GM23338 (cell line): Measurements from ENCODE around the gene GRID2IP. TPM values are rescaled to one million over a fixed set of nuclear protein-coding genes. Genes with fewer than 3 reads are reported as not detected.

ENCODE experiments used
- ATAC-seq: fragments of 200-7000 bp; cut with Tn5 transposase; 3 replicates; pipeline ENCODE4 v1.9.1; 2020
- DNase-seq: peaks from one replicate; pipeline ENCODE4 v3.0.0-alpha.2; 2015; ENCODE audit warnings: low spot score
- H2AFZ ChIP-seq: fragments of 200-600 bp; sonication (generic); 2 replicates; pipeline ENCODE4 v1.8.0; 2016; ENCODE audit warnings: antibody characterized with exemption, mild to moderate bottlenecking, moderate library complexity
- H3F3A ChIP-seq: fragments of 200-600 bp; sonication (generic); replicated peaks from 2 replicates; pipeline ENCODE4 v1.8.0; 2017; ENCODE audit warnings: antibody characterized with exemption, mixed run types, low read depth
- H3K27ac ChIP-seq: fragments of 200-600 bp; sonication (generic); 2 replicates; pipeline ENCODE4 v1.6.1; 2016; ENCODE audit warnings: low read depth
- H3K27me3 ChIP-seq: fragments of 200-600 bp; sonication (generic); 2 replicates; pipeline ENCODE4 v1.8.0; 2016; ENCODE audit warnings: mild to moderate bottlenecking, mixed run types, moderate library complexity; ENCODE audit not compliant: insufficient read depth
- H3K36me3 ChIP-seq: fragments of 200-600 bp; sonication (generic); 2 replicates; pipeline ENCODE4 v1.8.0; 2016; ENCODE audit warnings: mild to moderate bottlenecking; ENCODE audit not compliant: insufficient read depth
- H3K4me1 ChIP-seq: fragments of 200-600 bp; sonication (generic); 2 replicates; pipeline ENCODE4 v1.8.0; 2016; ENCODE audit warnings: mild to moderate bottlenecking, moderate library complexity; ENCODE audit not compliant: insufficient read depth
- H3K4me2 ChIP-seq: fragments of 200-600 bp; sonication (generic); 2 replicates; pipeline ENCODE4 v1.7.1; 2017; ENCODE audit warnings: mixed run types
- H3K4me3 ChIP-seq: fragments of 200-600 bp; sonication (generic); 2 replicates; pipeline ENCODE4 v1.6.1; 2016; ENCODE audit warnings: mixed run types
- H3K79me2 ChIP-seq: fragments of 200-600 bp; sonication (generic); replicated peaks from 2 replicates; pipeline ENCODE4 v1.8.0; 2017; ENCODE audit warnings: mild to moderate bottlenecking; ENCODE audit not compliant: insufficient read depth
- H3K9me2 ChIP-seq: fragments of 200-600 bp; sonication (generic); 2 replicates; pipeline ENCODE4 v1.8.0; 2017; ENCODE audit not compliant: insufficient read depth
- H4K20me1 ChIP-seq: fragments of 200-600 bp; sonication (generic); replicated peaks from 2 replicates; pipeline ENCODE4 v1.8.0; 2017; ENCODE audit warnings: mild to moderate bottlenecking; ENCODE audit not compliant: insufficient read depth
- H3K27ac Mint-ChIP-seq: 2 replicates; pipeline ENCODE4 v1.8.0; 2020; ENCODE audit warnings: inconsistent platforms, mild to moderate bottlenecking, moderate library complexity, mixed read lengths
- H3K27me3 Mint-ChIP-seq: 3 replicates; pipeline ENCODE4 v1.8.0; 2022; ENCODE audit warnings: low read depth, mild to moderate bottlenecking, moderate library complexity, mixed read lengths, inconsistent platforms; ENCODE audit not compliant: insufficient read depth, poor library complexity
- H3K36me3 Mint-ChIP-seq: 3 replicates; pipeline ENCODE4 v1.8.0; 2021; ENCODE audit warnings: low read depth, mild to moderate bottlenecking, inconsistent platforms, moderate library complexity, mixed read lengths
- H3K4me1 Mint-ChIP-seq: 3 replicates; pipeline ENCODE4 v1.8.0; 2020; ENCODE audit warnings: mild to moderate bottlenecking, inconsistent platforms, mixed read lengths
- H3K4me3 Mint-ChIP-seq: 3 replicates; pipeline ENCODE4 v1.8.0; 2021; ENCODE audit warnings: moderate library complexity, mild to moderate bottlenecking, inconsistent platforms, mixed read lengths
- H3K9me3 Mint-ChIP-seq: 3 replicates; pipeline ENCODE4 v1.8.0; 2020; ENCODE audit warnings: moderate library complexity, mild to moderate bottlenecking, inconsistent platforms, mixed read lengths
- CREB1 ChIP-seq: fragments of 250-450 bp; sonication (Bioruptor Pico); IDR thresholded peaks from 2 replicates; pipeline ENCODE4 v1.5.0; 2020; ENCODE audit warnings: low read depth, mild to moderate bottlenecking, moderate library complexity
- CTCF ChIP-seq, 2 experiments: fragments of 200-600 bp in 1 of 2; sonication (generic) in 1 of 2; conservative IDR thresholded peaks; 2 replicates each; pipeline versions ENCODE4 v1.5.1 to v1.6.1; 2016 to 2017; ENCODE audit warnings: antibody characterized with exemption in 2 of 2, low read depth in 2 of 2, mild to moderate bottlenecking in 2 of 2, moderate library complexity in 1 of 2
- ETS1 ChIP-seq: IDR thresholded peaks from 2 replicates; pipeline ENCODE4 v1.6.1; 2016; ENCODE audit warnings: antibody characterized with exemption
- EZH2 ChIP-seq: fragments of 200-600 bp; sonication (generic); IDR thresholded peaks from one replicate; pipeline ENCODE4 v1.8.0; 2017; ENCODE audit warnings: antibody characterized with exemption, mild to moderate bottlenecking, low read depth; ENCODE audit not compliant: unreplicated experiment
- EZH2phosphoT487 ChIP-seq: fragments of 200-600 bp; sonication (generic); IDR thresholded peaks from one replicate; pipeline ENCODE4 v1.8.1; 2018; ENCODE audit warnings: antibody characterized with exemption; ENCODE audit not compliant: unreplicated experiment
- JUNB ChIP-seq: IDR thresholded peaks from one replicate; pipeline ENCODE4 v1.6.1; 2016; ENCODE audit warnings: antibody characterized with exemption; ENCODE audit not compliant: unreplicated experiment
- NANOG ChIP-seq: IDR thresholded peaks from 2 replicates; pipeline ENCODE4 v1.6.1; 2016; ENCODE audit warnings: antibody characterized with exemption, borderline replicate concordance
- POLR2AphosphoS5 ChIP-seq: IDR thresholded peaks from 2 replicates; pipeline ENCODE4 v1.6.1; 2016; ENCODE audit warnings: antibody characterized with exemption, low read depth
- REST ChIP-seq: IDR thresholded peaks from one replicate; pipeline ENCODE4 v1.6.1; 2018; ENCODE audit warnings: antibody characterized with exemption; ENCODE audit not compliant: unreplicated experiment
- STAT1 ChIP-seq: IDR thresholded peaks from one replicate; pipeline ENCODE4 v1.6.1; 2016; ENCODE audit warnings: antibody characterized with exemption; ENCODE audit not compliant: unreplicated experiment
- ZNF114 ChIP-seq: fragments of 250-450 bp; sonication (Bioruptor Pico); IDR thresholded peaks from 2 replicates; pipeline ENCODE4 v1.5.0; 2020; ENCODE audit warnings: mild to moderate bottlenecking, moderate library complexity
- ZNF331 ChIP-seq: fragments of 250-450 bp; sonication (Bioruptor Pico); IDR thresholded peaks from 2 replicates; pipeline ENCODE4 v1.5.0; 2020; ENCODE audit warnings: low read depth, mild to moderate bottlenecking, moderate library complexity
- ZNF462 ChIP-seq: fragments of 250-450 bp; sonication (Bioruptor Pico); IDR thresholded peaks from 2 replicates; pipeline ENCODE4 v1.5.0; 2020; ENCODE audit warnings: mild to moderate bottlenecking, moderate library complexity
- polyA plus RNA-seq: library from polyadenylated mRNA; unstranded; fragments of >200 nt; fragmentation: Nextera tagmentation; extraction: Ambion mirVana; gene quantifications from 2 replicates; pipeline ENCODE4 v1.2.1, GENCODE V29; 2016
- total RNA-seq: library from RNA; depleted of rRNA; stranded (reverse); fragments of >200 nt; shearing (Covaris generic); gene quantifications from 2 replicates; pipeline ENCODE4 v1.2.3, GENCODE V29; 2014

Gene GRID2IP
- total and polyA plus RNA-seq, 2 experiments from 2014 or later, result 0.73 to 1.5 TPM

DNA sequence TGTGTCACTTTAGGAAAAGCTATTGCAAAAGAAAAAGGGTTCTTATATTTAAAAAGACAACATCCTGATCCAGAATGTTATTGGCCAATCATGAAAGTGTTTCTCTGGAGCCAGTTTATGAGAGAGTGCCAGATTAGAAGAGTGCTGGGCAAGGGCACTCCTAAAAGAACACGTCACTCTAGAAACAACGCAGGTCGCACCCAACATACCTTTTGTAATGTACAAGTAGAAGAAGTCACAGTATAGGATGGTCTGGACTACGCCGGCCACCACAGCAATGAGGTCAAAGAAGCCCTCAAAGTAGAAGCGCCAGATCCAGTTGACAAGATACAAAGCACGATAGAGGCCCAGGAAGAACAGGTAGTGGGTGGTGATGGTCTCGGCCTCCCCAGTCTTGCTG lies 85.4 kb downstream of the GRID2IP start:
- no peak overlapping the region for H3K4me3 ChIP-seq
- H3K9me3 Mint-ChIP-seq, result peaks cover 27% of the 10 kb centered on the region
- TF ChIP-seq ZNF331 (CRISPR knock-in tag), result no peak
- TF ChIP-seq REST, result no peak
- no peak for TF ChIP-seq ZNF114 (CRISPR knock-in tag)
- no peak for TF ChIP-seq POLR2AphosphoS5
- no peak for TF ChIP-seq NANOG
- no peak for TF ChIP-seq EZH2phosphoT487
- TF ChIP-seq ETS1, result no peak
- no peak for TF ChIP-seq CREB1 (CRISPR knock-in tag)
- no peak for TF ChIP-seq EZH2
- no peak for TF ChIP-seq CTCF (conservative IDR thresholded peaks at IDR 0.05; ENCODE audit: low read depth in 2 of 2)
- no peak for TF ChIP-seq JUNB
- TF ChIP-seq STAT1, result no peak
- no peak for TF ChIP-seq ZNF462 (CRISPR knock-in tag)
- H4K20me1 ChIP-seq, result no peaks in the 10 kb centered on the region
- H3K27me3 ChIP-seq, result no peaks in the 10 kb centered on the region
- H3K4me2 ChIP-seq, result no peak overlapping the region
- no peak overlapping the region for H3K4me3 Mint-ChIP-seq
- H3K79me2 ChIP-seq, result no peaks in the 10 kb centered on the region
- no peak overlapping the region for H2AFZ ChIP-seq
- no peak overlapping the region for H3K27ac Mint-ChIP-seq
- H3K36me3 Mint-ChIP-seq, result peaks cover 82% of the 10 kb centered on the region
- no peaks in the 10 kb centered on the region for H3K9me2 ChIP-seq
- no peak for ATAC-seq
- no peak overlapping the region for H3K27ac ChIP-seq
- no peaks in the 10 kb centered on the region for H3K4me1 ChIP-seq
- peaks cover 3% of the 10 kb centered on the region for H3K27me3 Mint-ChIP-seq
- no peak for DNase-seq
- no peaks in the 10 kb centered on the region for H3K4me1 Mint-ChIP-seq
- 0 out of 2 replicates have a peak, but pooled peaks cover 3% of the 10 kb centered on the region for H3F3A ChIP-seq
- peaks cover 31% of the 10 kb centered on the region for H3K36me3 ChIP-seq
